NK-92 treated with Interleukin-12 subunit alpha and Interleukin-12 subunit beta, amount 100 ng/mL, for 24 hours (cell line): Measurements from ENCODE around the gene DNAAF5.
"Not testable (repeated sequence)": the region's sequence is repeated elsewhere in the genome, so short reads cannot be mapped to it uniquely, and the experiment has no call there.

Experiments
- DNase-seq: peaks from one replicate; lab custom pipeline; 2025; lab: John Stamatoyannopoulos, UW

The DNAAF5 gene

DNA sequence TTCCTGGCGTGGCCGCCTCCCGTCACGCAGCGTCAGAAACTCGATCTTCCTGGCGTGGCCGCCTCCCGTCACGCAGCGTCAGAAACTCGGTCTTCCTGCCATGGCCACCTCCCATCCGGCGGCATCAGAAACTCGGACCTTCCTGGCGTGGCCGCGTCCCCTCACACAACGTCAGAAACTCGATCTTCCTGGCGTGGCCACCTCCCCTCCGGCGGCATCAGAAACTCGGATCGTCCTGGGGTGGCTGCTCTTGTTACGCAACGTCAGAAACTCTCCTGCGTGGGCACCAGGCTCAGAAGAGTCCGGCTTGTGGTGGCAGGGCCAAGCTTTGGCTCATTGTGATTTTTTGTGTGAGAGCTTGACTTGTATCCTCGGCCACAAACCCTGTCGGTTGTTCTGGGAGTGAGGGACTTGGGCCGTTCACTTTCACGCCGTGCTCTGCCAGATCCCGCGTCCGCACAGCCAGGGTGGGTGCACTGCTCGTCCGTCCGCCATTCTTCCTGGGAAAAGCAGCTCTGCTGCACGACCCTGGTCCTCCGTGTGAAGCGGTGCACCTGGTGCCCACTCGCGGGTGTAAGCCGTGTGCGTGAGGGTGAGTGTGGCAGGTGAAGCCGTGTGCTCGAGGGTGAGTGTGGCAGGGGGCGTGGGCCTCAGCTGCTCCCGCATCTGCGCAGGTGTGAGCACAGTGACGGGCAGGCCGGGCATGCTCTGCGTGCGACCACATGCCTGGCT is 56.4 kb downstream of the DNAAF5 start:
- DNase-seq: no peak

GRCh38 chr7:783556-784490 is 57.3 kb downstream of the DNAAF5 start:
- DNase-seq: no peak

- no peak for DNase-seq
These were observed 58.5 kb downstream of the DNAAF5 start for GRCh38 chr7:784971-785370.

DNA sequence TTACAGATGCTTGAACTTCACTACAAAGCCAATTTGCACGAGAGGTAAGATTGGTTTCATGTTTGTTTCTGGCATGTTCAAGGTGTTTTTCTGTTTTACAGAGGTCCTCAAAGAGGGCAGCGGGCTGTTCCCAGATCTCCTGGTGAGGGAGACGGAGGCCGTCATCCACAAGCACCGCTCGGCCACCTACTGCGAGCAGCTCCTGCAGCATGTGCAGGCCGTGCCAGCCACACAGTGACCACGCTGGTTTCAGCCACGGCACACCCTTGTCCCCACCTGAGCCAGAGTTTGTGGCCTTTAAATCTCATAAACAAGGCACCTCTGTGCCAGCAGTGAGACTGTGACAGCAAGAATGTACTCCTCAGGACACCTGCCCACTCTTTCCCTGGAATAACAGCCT is 58.9 kb downstream of the DNAAF5 start:
- DNase-seq: no peak

GRCh38 chr7:786472-787255 is 60.2 kb downstream of the DNAAF5 start:
- DNase-seq: peak; percentile 13

DNA sequence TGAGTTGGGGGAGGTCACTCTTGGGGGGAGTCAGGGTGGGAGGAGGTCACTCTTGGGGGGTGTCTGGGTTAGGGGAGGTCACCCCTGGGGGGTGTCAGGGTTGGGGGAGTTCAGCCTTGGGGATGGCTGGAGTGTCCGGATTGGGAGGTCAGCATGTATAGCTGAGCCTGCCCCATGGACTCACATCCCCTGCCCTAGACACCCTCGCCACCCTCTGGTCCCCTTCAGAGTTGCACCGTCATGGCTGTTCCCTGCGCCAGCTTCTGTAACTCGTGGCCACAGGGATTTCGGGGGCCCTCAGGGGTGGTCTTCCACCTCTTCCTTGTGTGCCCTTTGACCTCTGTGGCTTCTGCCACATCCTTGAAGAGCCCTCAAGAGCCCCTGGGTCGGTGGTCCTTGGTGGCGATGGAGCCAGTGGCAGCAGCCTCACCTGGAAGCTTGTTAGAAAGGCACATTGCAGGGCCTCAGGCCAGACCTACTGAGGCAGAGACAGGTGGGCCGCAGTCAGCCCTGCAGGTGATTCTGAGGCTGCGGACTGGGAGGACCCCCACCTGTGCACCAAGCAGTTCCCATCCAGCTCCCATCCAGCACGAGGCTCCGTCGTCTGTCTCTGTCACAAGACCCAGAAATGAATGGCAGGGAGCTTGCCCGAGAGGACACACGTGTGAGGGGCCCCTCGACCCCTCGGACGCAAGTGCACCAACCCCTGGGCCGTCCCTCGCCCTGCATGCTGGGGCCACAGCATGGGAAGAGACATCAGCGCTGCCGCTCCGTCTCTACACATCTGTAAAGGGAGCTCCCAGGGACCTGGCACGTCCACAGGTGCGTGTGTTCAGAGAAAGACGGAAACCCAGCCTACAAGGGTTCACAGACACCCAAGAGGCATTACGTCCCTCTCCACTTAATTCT is 61.1 kb downstream of the DNAAF5 start:
- DNase-seq: no peak

DNA sequence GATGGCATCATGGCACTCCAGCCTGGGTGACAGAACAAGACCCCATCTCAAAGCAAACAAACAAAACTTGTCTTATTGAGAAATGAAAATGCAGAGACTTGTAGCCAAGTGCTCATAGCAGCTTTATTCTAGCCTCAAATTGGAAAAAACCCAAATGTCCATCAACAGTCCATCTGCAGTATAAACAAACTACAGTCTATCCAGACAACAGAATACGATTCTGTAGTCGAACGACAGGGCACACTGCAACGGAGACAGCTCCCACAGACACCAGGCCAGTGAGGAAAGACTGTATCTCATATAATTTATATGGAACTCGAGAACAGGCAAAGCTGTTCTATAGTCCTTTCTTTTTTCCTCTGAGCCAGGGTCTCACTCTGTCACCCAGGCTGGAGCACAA is 65.0 kb downstream of the DNAAF5 start:
- no peak for DNase-seq

GRCh38 chr7:794207-794606 is 67.7 kb downstream of the DNAAF5 start:
- DNase-seq: no peak

- no peak for DNase-seq
These were observed 68.3 kb downstream of the DNAAF5 start for GRCh38 chr7:794671-795329.

DNA sequence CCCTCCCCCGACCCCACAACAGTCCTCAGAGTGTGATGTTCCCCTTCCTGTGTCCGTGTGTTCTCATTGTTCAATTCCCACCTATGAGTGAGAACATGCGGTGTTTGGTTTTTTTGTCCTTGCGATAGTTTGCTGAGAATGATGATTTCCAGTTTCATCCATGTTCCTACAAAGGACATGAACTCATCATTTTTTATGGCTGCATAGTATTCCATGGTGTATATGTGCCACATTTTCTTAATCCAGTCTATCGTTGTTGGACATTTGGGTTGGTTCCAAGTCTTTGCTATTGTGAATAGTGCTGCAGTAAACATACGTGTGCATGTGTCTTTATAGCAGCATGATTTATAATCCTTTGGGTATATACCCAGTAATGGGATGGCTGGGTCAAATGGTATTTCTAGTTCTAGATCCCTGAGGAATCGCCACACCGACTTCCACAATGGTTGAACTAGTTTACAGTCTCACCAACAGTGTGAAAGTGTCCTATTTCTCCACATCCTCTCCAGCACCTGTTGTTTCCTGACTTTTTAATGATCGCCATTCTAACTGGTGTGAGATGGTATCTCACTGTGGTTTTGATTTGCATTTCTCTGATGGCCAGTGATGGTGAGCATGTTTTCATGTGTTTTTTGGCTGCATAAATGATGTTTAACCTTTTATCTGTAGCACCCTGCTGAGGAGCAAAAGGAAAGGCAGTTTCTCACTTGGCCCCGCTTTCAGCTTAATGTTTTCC is 70.1 kb downstream of the DNAAF5 start:
- not testable (repeated sequence) for DNase-seq

DNA sequence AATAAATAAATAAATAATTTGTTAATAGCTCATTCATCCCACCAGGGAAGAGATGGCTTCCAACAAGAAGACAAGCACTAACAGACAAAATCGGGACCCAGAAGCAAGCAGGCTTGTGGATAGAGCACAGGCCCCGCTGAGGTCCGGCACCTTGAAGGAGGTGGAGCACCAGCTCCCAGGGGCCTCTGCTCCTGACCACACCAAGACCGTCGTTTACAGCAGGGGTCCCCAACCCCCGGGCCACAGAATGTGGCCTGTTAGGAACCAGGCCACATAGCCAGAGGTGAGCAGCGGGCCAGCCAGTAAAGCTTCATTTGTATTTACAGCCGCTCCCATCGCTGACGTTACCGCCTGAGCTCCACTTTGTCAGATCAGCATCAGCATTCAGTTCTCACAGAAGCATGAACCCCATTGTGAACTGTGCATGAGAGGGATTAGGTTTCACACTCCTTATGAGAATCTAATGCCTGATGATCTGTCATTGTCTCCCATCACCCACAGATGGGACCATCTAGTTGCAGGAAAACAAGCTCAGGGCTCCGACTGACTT is 72.5 kb downstream of the DNAAF5 start:
- no peak for DNase-seq

DNA sequence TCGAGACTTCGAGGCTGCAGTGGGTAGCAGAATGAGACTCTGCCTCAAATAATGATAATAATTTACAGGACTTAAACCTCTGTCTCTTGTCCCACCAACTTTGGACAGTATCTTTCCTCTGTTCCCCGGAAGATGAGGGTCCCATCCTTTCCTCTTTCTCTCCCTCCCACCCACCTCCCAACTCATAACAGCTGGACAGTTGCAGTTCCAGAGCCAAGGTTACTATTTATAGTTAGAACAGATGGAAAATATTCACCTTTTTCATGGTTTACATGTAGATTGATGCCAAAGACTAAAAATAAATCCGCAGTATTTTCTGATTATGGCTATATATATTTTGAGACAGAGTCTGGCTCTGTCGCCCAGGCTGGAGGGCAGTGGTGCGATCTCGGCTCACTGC is 74.2 kb downstream of the DNAAF5 start:
- no peak for DNase-seq

GRCh38 chr7:801351-801750 is 74.9 kb downstream of the DNAAF5 start:
- not testable (repeated sequence) for DNase-seq

GRCh38 chr7:801940-802381 is 75.5 kb downstream of the DNAAF5 start:
- DNase-seq: no peak

DNA sequence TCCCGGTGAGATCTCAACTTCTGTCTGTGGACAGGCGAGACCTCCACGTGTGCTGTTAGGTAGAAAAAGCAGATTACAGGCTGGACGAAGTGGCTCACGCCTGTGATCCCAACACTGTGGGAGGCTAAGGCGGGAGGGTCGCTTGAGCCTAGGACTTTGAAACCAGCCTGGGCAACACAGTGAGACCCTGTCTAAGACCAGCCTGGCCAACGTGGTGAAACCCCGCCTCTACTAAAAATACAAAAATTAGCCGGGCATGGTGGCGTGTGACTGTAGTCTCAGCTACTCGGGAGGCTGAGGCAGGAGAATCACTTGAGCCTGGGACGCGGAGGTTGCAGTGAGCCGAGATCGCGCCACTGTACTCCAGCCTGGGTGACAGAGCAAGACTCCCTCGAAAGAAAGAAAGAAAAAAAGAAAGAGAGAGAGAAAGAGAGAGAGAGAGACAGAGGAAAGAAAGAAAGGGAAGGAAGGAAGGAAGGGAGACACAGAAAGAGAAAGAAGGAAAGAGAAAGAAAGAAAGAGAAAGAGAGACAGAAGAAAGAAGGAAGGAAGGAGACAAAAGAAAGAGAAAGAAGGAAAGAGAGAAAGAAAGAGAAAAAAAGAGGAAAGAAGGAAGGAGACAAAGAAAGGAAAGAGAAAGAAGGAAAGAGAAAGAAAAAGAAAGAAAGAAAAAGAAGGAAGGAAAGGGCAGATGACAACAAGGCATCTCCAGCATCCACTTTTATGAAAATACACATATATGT is 76.2 kb downstream of the DNAAF5 start:
- no peak for DNase-seq

DNA sequence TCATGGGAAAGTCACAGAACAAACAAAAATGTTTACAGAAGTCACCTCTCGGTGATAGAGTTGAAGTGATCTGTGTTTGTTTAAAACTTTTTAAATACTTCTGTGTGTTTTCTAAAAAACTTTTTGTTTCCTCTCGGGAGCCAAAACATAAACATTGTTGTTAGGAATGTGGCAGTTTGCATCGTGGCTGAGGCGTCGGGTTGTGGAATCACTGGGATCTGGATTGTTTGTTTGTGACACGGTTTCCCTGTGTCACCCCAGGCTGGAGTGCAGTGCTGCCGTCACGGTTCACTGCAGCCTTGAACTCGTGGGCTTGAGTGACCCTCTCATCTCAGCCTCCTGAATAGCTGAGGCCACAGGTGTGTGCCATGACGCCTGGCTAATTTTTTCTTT is 76.7 kb downstream of the DNAAF5 start:
- no peak for DNase-seq

GRCh38 chr7:803796-804195 is 77.3 kb downstream of the DNAAF5 start:
- not testable (repeated sequence) for DNase-seq

GRCh38 chr7:805261-805660 is 78.8 kb downstream of the DNAAF5 start:
- no peak for DNase-seq
